Liver (tissue), 9 donors: ENCODE results near the gene CYP39A1. TPM values are rescaled to one million over a fixed set of nuclear protein-coding genes. Genes with fewer than 3 reads are reported as not detected.

Experiments
- DNase-seq: peaks from one replicate; pipeline ENCODE4 v3.0.0-alpha.2; 2017; ENCODE audit warnings: low spot score
- H3K27ac ChIP-seq, 2 donors: one replicate each; pipeline ENCODE4 v1.7.0; 2013; ENCODE audit warnings: inconsistent platforms in 2 of 2, low read length in 2 of 2, control low read depth in 1 of 2, low read depth in 1 of 2, mild to moderate bottlenecking in 1 of 2
- H3K27me3 ChIP-seq, 4 donors: one replicate each; pipeline versions ENCODE4 v1.6.1 to v1.7.0; 2013; ENCODE audit warnings: low read length in 3 of 4, inconsistent platforms in 1 of 4, mild to moderate bottlenecking in 1 of 4, moderate library complexity in 1 of 4; ENCODE audit not compliant: control insufficient read depth in 4 of 4, insufficient read depth in 4 of 4
- H3K36me3 ChIP-seq, 4 donors: one replicate each; pipeline versions ENCODE4 v1.6.1 to v1.7.0; 2013; ENCODE audit warnings: low read length in 3 of 4, mild to moderate bottlenecking in 3 of 4, low read depth in 1 of 4, moderate library complexity in 1 of 4; ENCODE audit not compliant: control insufficient read depth in 4 of 4, insufficient read depth in 3 of 4
- H3K4me1 ChIP-seq, 4 donors: one replicate each; pipeline versions ENCODE4 v1.6.1 to v1.7.0; 2013; ENCODE audit warnings: low read length in 3 of 4, mild to moderate bottlenecking in 3 of 4, moderate library complexity in 1 of 4; ENCODE audit not compliant: control insufficient read depth in 4 of 4, insufficient read depth in 4 of 4
- H3K4me3 ChIP-seq, 3 donors: one replicate each; pipeline versions ENCODE4 v1.6.1 to v1.7.0; 2013; ENCODE audit warnings: low read length in 3 of 3, control low read depth in 1 of 3, low read depth in 1 of 3, mild to moderate bottlenecking in 1 of 3
- H3K9ac ChIP-seq, 2 donors: one replicate each; pipeline ENCODE4 v1.7.0; 2013; ENCODE audit warnings: low read length in 2 of 2, mild to moderate bottlenecking in 2 of 2, moderate library complexity in 2 of 2, control low read depth in 1 of 2, low read depth in 1 of 2
- H3K9me3 ChIP-seq, 4 donors: one replicate each; pipeline versions ENCODE4 v1.6.1 to v1.7.0; 2013; ENCODE audit warnings: low read length in 3 of 4; ENCODE audit not compliant: control insufficient read depth in 4 of 4
- ATF3 ChIP-seq: IDR thresholded peaks from 2 replicates; pipeline ENCODE4 v1.6.1; 2016; ENCODE audit warnings: antibody characterized with exemption
- CTCF ChIP-seq: fragments of 150-350 bp; IDR thresholded peaks from 2 replicates; pipeline ENCODE4 v1.5.1; 2017; ENCODE audit warnings: improper control_type of control experiment, low read depth, low read length; ENCODE audit not compliant: missing input control
- FOXA1 ChIP-seq: IDR thresholded peaks from 2 replicates; pipeline ENCODE4 v1.6.1; 2016; ENCODE audit warnings: antibody characterized with exemption
- FOXA2 ChIP-seq: IDR thresholded peaks from 2 replicates; pipeline ENCODE4 v1.6.1; 2016; ENCODE audit warnings: antibody characterized with exemption
- GABPA ChIP-seq, 2 donors: IDR thresholded peaks in 1 of 2; conservative IDR thresholded peaks in 1 of 2; 2 replicates each; pipeline ENCODE4 v1.6.1; 2016; ENCODE audit warnings: antibody characterized with exemption in 2 of 2, mild to moderate bottlenecking in 1 of 2, moderate library complexity in 1 of 2
- HNF4A ChIP-seq, 2 donors: conservative IDR thresholded peaks; 2 replicates each; pipeline ENCODE4 v1.6.1; 2016; ENCODE audit warnings: antibody characterized with exemption in 2 of 2, mild to moderate bottlenecking in 2 of 2
- HNF4G ChIP-seq: IDR thresholded peaks from 2 replicates; pipeline ENCODE4 v1.6.1; 2016; ENCODE audit warnings: antibody characterized with exemption
- JUND ChIP-seq, 2 donors: IDR thresholded peaks; 2 replicates each; pipeline ENCODE4 v1.6.1; 2016; ENCODE audit warnings: antibody characterized with exemption in 2 of 2
- NR2F2 ChIP-seq: IDR thresholded peaks from 2 replicates; pipeline ENCODE4 v1.6.1; 2016; ENCODE audit warnings: antibody characterized with exemption
- RAD21 ChIP-seq, 2 donors: IDR thresholded peaks; 2 replicates each; pipeline ENCODE4 v1.6.1; 2016; ENCODE audit warnings: antibody characterized with exemption in 2 of 2, mild to moderate bottlenecking in 2 of 2
- REST ChIP-seq: IDR thresholded peaks from 2 replicates; pipeline ENCODE4 v1.6.1; 2016; ENCODE audit warnings: antibody characterized with exemption, mild to moderate bottlenecking
- RXRA ChIP-seq, 2 donors: IDR thresholded peaks; 2 replicates each; pipeline ENCODE4 v1.6.1; 2017 to 2018; ENCODE audit warnings: antibody characterized with exemption in 2 of 2, mild to moderate bottlenecking in 1 of 2
- TAF1 ChIP-seq: conservative IDR thresholded peaks from 2 replicates; pipeline ENCODE4 v1.6.1; 2016; ENCODE audit warnings: antibody characterized with exemption, mild to moderate bottlenecking
- WGBS: extraction: QIAGEN DNeasy Blood & Tissue Kit; methylation state at CpG from one replicate; pipeline ENCODE4 v1.1.7; 2013; 5-methylcytosine and 5-hydroxymethylcytosine counted together
- polyA plus RNA-seq, 2 donors: library from polyadenylated mRNA; stranded (reverse) in 1 of 2; unstranded in 1 of 2; fragments of 200-250 nt in 1 of 2; fragments of >200 nt in 1 of 2; fragmentation: Nextera tagmentation in 1 of 2; extraction: Ambion mirVana in 1 of 2; gene quantifications; one replicate each; pipeline versions ENCODE4 v1.2.1 to v1.2.3, GENCODE V29; 2013 to 2015
- total RNA-seq, 2 donors: library from RNA; depleted of rRNA; stranded (reverse); fragments of >200 nt; gene quantifications; one replicate each; pipeline ENCODE4 v1.2.3, GENCODE V29; 2014
- TF ChIP-seq, protein P1 (sequence below): IDR thresholded peaks from 2 replicates; pipeline ENCODE4 v1.6.1; 2016; ENCODE audit warnings: antibody characterized with exemption
- donor health status: healthy.
- donor health status: healthy.
- donor health status: healthy.
- donor health status: healthy.
- donor health status: healthy.

CYP39A1 gene
- total and polyA plus RNA-seq, 4 donors = 10.8 to 29.8 (median 15.2) TPM

- Histone ChIP-seq H3K9me3 (no peaks in the 10 kb centered on the region), H3K4me1 (peaks cover 0 to 6% (median 0%) of the 10 kb centered on the region in 4 donors), H3K27me3 (no peaks in the 10 kb centered on the region), H3K27ac (no peak overlapping the region), H3K9ac (no peak overlapping the region), H3K4me3 (no peak overlapping the region), H3K36me3 (peaks cover 0 to 4% (median 0%) of the 10 kb centered on the region in 4 donors)
- TF ChIP-seq HNF4A (conservative IDR thresholded peaks at IDR 0.05) (no peak), JUND (IDR thresholded peaks at IDR 0.05) (no peak), FOXA2 (no peak), NR2F2 (no peak), GABPA (IDR thresholded peaks at IDR 0.05 in 1 of 2, conservative IDR thresholded peaks at IDR 0.05 in 1 of 2) (no peak), TAF1 (no peak), HNF4G (no peak), ATF3 (no peak), FOXA1 (no peak), RXRA (IDR thresholded peaks at IDR 0.05) (no peak), RAD21 (IDR thresholded peaks at IDR 0.05) (no peak)
- TF ChIP-seq, protein P1, sequence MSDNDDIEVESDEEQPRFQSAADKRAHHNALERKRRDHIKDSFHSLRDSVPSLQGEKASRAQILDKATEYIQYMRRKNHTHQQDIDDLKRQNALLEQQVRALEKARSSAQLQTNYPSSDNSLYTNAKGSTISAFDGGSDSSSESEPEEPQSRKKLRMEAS = no peak
- 93% methylated on average over 2 of the region's 2 CpGs for WGBS
- no peak for DNase-seq
Measured at GRCh38 chr6:46638650-46639049, 14.0 kb downstream of the CYP39A1 start.

DNA sequence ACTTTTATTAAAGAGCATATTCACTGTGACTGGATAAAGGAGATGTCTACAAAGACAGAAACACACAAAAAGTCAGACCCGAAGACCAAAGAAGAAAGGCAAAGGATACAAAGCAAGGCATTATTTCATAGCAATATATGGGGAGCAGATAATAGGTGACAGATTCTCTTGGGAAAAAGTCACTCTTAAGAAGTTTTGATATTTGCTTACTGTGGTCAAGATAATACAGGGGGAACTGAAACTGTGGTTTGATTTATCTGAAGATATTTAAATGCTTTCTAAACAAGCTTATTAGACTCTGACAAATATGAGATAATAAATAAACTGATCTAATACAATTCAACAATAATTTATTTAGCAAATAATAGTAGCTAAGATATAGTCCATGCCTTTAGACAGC lies 14.7 kb downstream of the CYP39A1 start:
- peaks cover 0 to under 1% (median 0%) of the 10 kb centered on the region in 4 donors for H3K4me1 ChIP-seq
- TF ChIP-seq REST (no peak), NR2F2 (no peak), CTCF (no peak), GABPA (IDR thresholded peaks at IDR 0.05 in 1 of 2, conservative IDR thresholded peaks at IDR 0.05 in 1 of 2) (no peak), TAF1 (no peak), ATF3 (no peak), JUND (IDR thresholded peaks at IDR 0.05) (no peak), HNF4G (no peak)
- TF ChIP-seq, protein P1 = no peak
- DNase-seq = no peak
- H3K4me3 ChIP-seq = no peak overlapping the region
- WGBS = 94% methylated on average over 1 of the region's 1 CpG
- H3K9ac ChIP-seq = no peak overlapping the region
- H3K27ac ChIP-seq = no peak overlapping the region
- no peaks in the 10 kb centered on the region for H3K9me3 ChIP-seq
- peaks cover 0 to 4% (median 0%) of the 10 kb centered on the region in 4 donors for H3K36me3 ChIP-seq
- H3K27me3 ChIP-seq = no peaks in the 10 kb centered on the region
